Mesenchymal stem cell (in vitro differentiated cells and primary cell): ENCODE results near the gene PGS1.

Source experiments
- DNase-seq: peaks from one replicate; pipeline ENCODE4 v3.0.0-alpha.2; 2013
- H2AFZ ChIP-seq: one replicate; pipeline ENCODE4 v1.6.1; 2013; ENCODE audit warnings: low read depth, mild to moderate bottlenecking, control low read depth, inconsistent platforms, low read length, moderate library complexity
- H2AK5ac ChIP-seq: 2 replicates; pipeline ENCODE4 v1.6.1; 2013; ENCODE audit warnings: low read length, moderate library complexity, mild to moderate bottlenecking, inconsistent platforms; ENCODE audit not compliant: severe bottlenecking
- H2BK120ac ChIP-seq: one replicate; pipeline ENCODE4 v1.6.1; 2013; ENCODE audit warnings: low read depth, mild to moderate bottlenecking, inconsistent platforms, low read length, moderate library complexity
- H2BK12ac ChIP-seq, 2 experiments: one replicate each; pipeline ENCODE4 v1.6.1; 2013; ENCODE audit warnings: inconsistent platforms in 2 of 2, low read length in 2 of 2, mild to moderate bottlenecking in 2 of 2, moderate library complexity in 2 of 2, control low read depth in 1 of 2
- H2BK15ac ChIP-seq: one replicate; pipeline ENCODE4 v1.6.1; 2013; ENCODE audit warnings: mild to moderate bottlenecking, low read depth, inconsistent platforms; ENCODE audit not compliant: poor library complexity, severe bottlenecking
- H2BK5ac ChIP-seq: 2 replicates; pipeline ENCODE4 v1.6.1; 2013; ENCODE audit warnings: low read depth, mild to moderate bottlenecking, low read length, control low read depth, inconsistent platforms; ENCODE audit not compliant: poor library complexity, severe bottlenecking
- H3K14ac ChIP-seq, 2 experiments: one replicate each; pipeline ENCODE4 v1.6.1; 2013; ENCODE audit warnings: inconsistent platforms in 2 of 2, low read length in 2 of 2, control low read depth in 1 of 2, mild to moderate bottlenecking in 1 of 2, moderate library complexity in 1 of 2
- H3K18ac ChIP-seq, 2 experiments: one replicate each; pipeline ENCODE4 v1.6.1; 2013; ENCODE audit warnings: inconsistent platforms in 2 of 2, low read length in 2 of 2, control low read depth in 1 of 2, low read depth in 1 of 2, mild to moderate bottlenecking in 1 of 2
- H3K23ac ChIP-seq, 2 experiments: one replicate each; pipeline ENCODE4 v1.6.1; 2013; ENCODE audit warnings: inconsistent platforms in 2 of 2, low read length in 2 of 2, mild to moderate bottlenecking in 2 of 2, moderate library complexity in 2 of 2, control low read depth in 1 of 2
- H3K27ac ChIP-seq: 2 replicates; pipeline ENCODE4 v1.5.1; 2013; ENCODE audit warnings: mild to moderate bottlenecking, moderate library complexity, low read length, control low read depth, inconsistent platforms; ENCODE audit not compliant: poor library complexity, severe bottlenecking
- H3K27me3 ChIP-seq, 2 experiments: 2 replicates each; pipeline versions ENCODE4 v1.6.1 to v1.7.0; 2013; ENCODE audit warnings: low read length in 2 of 2, mild to moderate bottlenecking in 2 of 2, moderate library complexity in 2 of 2, control low read depth in 1 of 2, inconsistent platforms in 1 of 2; ENCODE audit not compliant: control insufficient read depth in 1 of 2, insufficient read depth in 1 of 2
- H3K36me3 ChIP-seq, 2 experiments: 2 replicates each; pipeline versions ENCODE4 v1.6.1 to v1.7.0; 2013; ENCODE audit warnings: low read length in 2 of 2, control low read depth in 1 of 2, inconsistent platforms in 1 of 2, low read depth in 1 of 2, mild to moderate bottlenecking in 1 of 2; ENCODE audit not compliant: insufficient read depth in 2 of 2, control insufficient read depth in 1 of 2
- H3K4ac ChIP-seq, 2 experiments: one replicate each; pipeline ENCODE4 v1.6.1; 2013; ENCODE audit warnings: inconsistent platforms in 2 of 2, low read length in 2 of 2, mild to moderate bottlenecking in 2 of 2, moderate library complexity in 2 of 2, control low read depth in 1 of 2, low read depth in 1 of 2
- H3K4me1 ChIP-seq: 2 replicates; pipeline ENCODE4 v1.6.1; 2013; ENCODE audit warnings: low read depth, low read length, control low read depth; ENCODE audit not compliant: control insufficient read depth, insufficient read depth
- H3K4me2 ChIP-seq: 2 replicates; pipeline ENCODE4 v1.6.1; 2013; ENCODE audit warnings: low read length, mild to moderate bottlenecking, inconsistent platforms; ENCODE audit not compliant: poor library complexity, severe bottlenecking
- H3K4me3 ChIP-seq, 2 experiments: 2 replicates each; pipeline versions ENCODE4 v1.5.1 to v1.7.0; 2013; ENCODE audit warnings: low read length in 2 of 2, mild to moderate bottlenecking in 2 of 2, control low read depth in 1 of 2, low read depth in 1 of 2; ENCODE audit not compliant: insufficient read depth in 1 of 2
- H3K79me1 ChIP-seq: replicated peaks from 2 replicates; pipeline ENCODE4 v1.6.1; 2013; ENCODE audit warnings: mild to moderate bottlenecking, control low read depth, low read length, inconsistent platforms; ENCODE audit not compliant: poor library complexity, severe bottlenecking
- H3K9ac ChIP-seq: 2 replicates; pipeline ENCODE4 v1.7.0; 2013; ENCODE audit warnings: mild to moderate bottlenecking, low read length, moderate library complexity
- H3K9me3 ChIP-seq: 2 replicates; pipeline ENCODE4 v1.7.0; 2013; ENCODE audit warnings: mild to moderate bottlenecking, low read length; ENCODE audit not compliant: control insufficient read depth
- H4K8ac ChIP-seq: one replicate; pipeline ENCODE4 v1.6.1; 2013; ENCODE audit warnings: inconsistent platforms, mild to moderate bottlenecking, low read length, moderate library complexity
- H4K91ac ChIP-seq: one replicate; pipeline ENCODE4 v1.6.1; 2013; ENCODE audit warnings: mild to moderate bottlenecking, low read length, inconsistent platforms
- WGBS: methylation state at CpG from one replicate; pipeline ENCODE4 v1.1.7; 2013; ENCODE audit warnings: mixed read lengths; 5-methylcytosine and 5-hydroxymethylcytosine counted together

Gene PGS1

GRCh38 chr17:78393575-78393974 lies 15.1 kb downstream of the PGS1 start:
- no peak overlapping the region for H3K4me3 ChIP-seq
- no peak for DNase-seq
- H3K9ac ChIP-seq = no peak overlapping the region
- no peak overlapping the region for H2AFZ ChIP-seq
- H2AK5ac ChIP-seq = no peak overlapping the region
- peaks cover 50% of the 10 kb centered on the region for H3K4me1 ChIP-seq
- H2BK12ac ChIP-seq = no peak overlapping the region
- H3K23ac ChIP-seq = no peak overlapping the region
- no peak overlapping the region for H3K4me2 ChIP-seq
- no peaks in the 10 kb centered on the region for H3K9me3 ChIP-seq
- no peak overlapping the region for H2BK5ac ChIP-seq
- H4K8ac ChIP-seq = no peak overlapping the region
- H3K14ac ChIP-seq = no peak overlapping the region
- H3K27ac ChIP-seq = no peak overlapping the region
- peaks cover 40 to 43% of the 10 kb centered on the region in 2 experiments for H3K36me3 ChIP-seq
- H2BK120ac ChIP-seq = no peak overlapping the region
- peaks cover 5% of the 10 kb centered on the region for H3K79me1 ChIP-seq
- no peak overlapping the region for H2BK15ac ChIP-seq
- no peak overlapping the region for H3K18ac ChIP-seq
- 97% methylated on average over 4 of the region's 4 CpGs for WGBS
- no peak overlapping the region for H4K91ac ChIP-seq
- no peak overlapping the region for H3K4ac ChIP-seq
- no peaks in the 10 kb centered on the region for H3K27me3 ChIP-seq

GRCh38 chr17:78394209-78394608 lies 15.8 kb downstream of the PGS1 start:
- no peak overlapping the region for H3K27ac ChIP-seq

GRCh38 chr17:78395155-78395554 lies 16.7 kb downstream of the PGS1 start:
- Histone ChIP-seq H3K36me3 (peaks cover 54 to 59% of the 10 kb centered on the region in 2 experiments), H2AK5ac (no peak overlapping the region), H3K4me1 (peaks cover 53% of the 10 kb centered on the region), H4K91ac (no peak overlapping the region), H2AFZ (no peak overlapping the region), H3K27me3 (no peaks in the 10 kb centered on the region), H3K9me3 (no peaks in the 10 kb centered on the region), H3K4me3 (no peak overlapping the region), H2BK5ac (no peak overlapping the region), H3K9ac (no peak overlapping the region), H3K14ac (no peak overlapping the region), H2BK120ac (no peak overlapping the region), H4K8ac (no peak overlapping the region), H2BK15ac (no peak overlapping the region), H3K4me2 (no peak overlapping the region), H3K4ac (no peak overlapping the region), H3K27ac (no peak overlapping the region), H2BK12ac (no peak overlapping the region), H3K18ac (no peak overlapping the region), H3K23ac (no peak overlapping the region), H3K79me1 (peaks cover 18% of the 10 kb centered on the region)
- DNase-seq = no peak
- 69% methylated on average over 2 of the region's 2 CpGs for WGBS

More at GRCh38 chr17:78394209-78394608, 15.8 kb downstream of the PGS1 start:
- Histone ChIP-seq H3K4me3 (no peak overlapping the region), H3K9ac (no peak overlapping the region), H2BK120ac (no peak overlapping the region), H3K14ac (no peak overlapping the region), H2BK5ac (no peak overlapping the region), H3K79me1 (peaks cover 11% of the 10 kb centered on the region), H2BK12ac (no peak overlapping the region), H3K4me2 (no peak overlapping the region), H2BK15ac (no peak overlapping the region), H4K91ac (no peak overlapping the region), H2AFZ (no peak overlapping the region), H3K9me3 (no peaks in the 10 kb centered on the region), H3K27me3 (no peaks in the 10 kb centered on the region), H3K36me3 (peaks cover 45 to 50% of the 10 kb centered on the region in 2 experiments), H4K8ac (no peak overlapping the region), H3K4ac (no peak overlapping the region), H3K23ac (no peak overlapping the region), H3K18ac (no peak overlapping the region), H2AK5ac (peak overlapping the region; percentile 36), H3K4me1 (peaks cover 52% of the 10 kb centered on the region)
- DNase-seq = no peak
- WGBS = 97% methylated on average over 7 of the region's 7 CpGs

- WGBS = 83% methylated on average over 14 of the region's 14 CpGs
- Histone ChIP-seq H2BK5ac (no peak overlapping the region), H3K9ac (no peak overlapping the region), H2AFZ (no peak overlapping the region), H3K4me1 (peaks cover 55% of the 10 kb centered on the region), H2BK15ac (no peak overlapping the region), H3K18ac (peak overlapping the region in 1 of 2 experiments; percentile 5), H2BK120ac (no peak overlapping the region), H3K36me3 (peaks cover 62 to 74% of the 10 kb centered on the region in 2 experiments), H3K4me3 (no peak overlapping the region), H3K4ac (no peak overlapping the region), H4K8ac (no peak overlapping the region), H4K91ac (no peak overlapping the region), H3K23ac (no peak overlapping the region), H3K79me1 (peaks cover 18% of the 10 kb centered on the region), H3K14ac (no peak overlapping the region), H2AK5ac (peak overlapping the region; percentile 99), H3K27me3 (no peaks in the 10 kb centered on the region), H3K9me3 (no peaks in the 10 kb centered on the region), H3K4me2 (no peak overlapping the region), H2BK12ac (peak overlapping the region; percentile 14 to 37), H3K27ac (peak overlapping the region; percentile 68)
- no peak for DNase-seq
Measured at GRCh38 chr17:78396441-78397337, 18.2 kb downstream of the PGS1 start.
